ENCODE measurements around the gene SYS1.

Gene SYS1

GRCh38 chr20:45359406-45360148, 3.4 kb upstream of the SYS1 start:
- H3K36me3 Mint-ChIP-seq, result peaks cover 19% of the 10 kb centered on the region
- DNase-seq (ENCODE audit: low spot score in 2 of 2) (no peak), ATAC-seq (no peak)
- no peaks in the 10 kb centered on the region for H3K9me3 Mint-ChIP-seq
- no peak overlapping the region for H3K27ac Mint-ChIP-seq
- peaks cover 46% of the 10 kb centered on the region for H3K4me1 Mint-ChIP-seq
- H3K4me3 Mint-ChIP-seq, result no peak overlapping the region

GRCh38 chr20:45361793-45362192, 1.2 kb upstream of the SYS1 start:
- Mint-ChIP-seq H3K27ac (no peak overlapping the region), H3K9me3 (no peaks in the 10 kb centered on the region), H3K4me1 (peaks cover 46% of the 10 kb centered on the region), H3K36me3 (peaks cover 37% of the 10 kb centered on the region), H3K4me3 (no peak overlapping the region)
- ATAC-seq (no peak), DNase-seq (ENCODE audit: low spot score in 2 of 2) (no peak)

- ATAC-seq (no peak), DNase-seq (ENCODE audit: low spot score in 2 of 2) (no peak)
- peaks cover 57% of the 10 kb centered on the region for H3K36me3 Mint-ChIP-seq
- peak overlapping the region; percentile 84 for H3K4me3 Mint-ChIP-seq
- no peaks in the 10 kb centered on the region for H3K9me3 Mint-ChIP-seq
- peaks cover 59% of the 10 kb centered on the region for H3K4me1 Mint-ChIP-seq
- H3K27ac Mint-ChIP-seq, result peak overlapping the region; percentile 95
These were observed 896 bp downstream of the SYS1 start for GRCh38 chr20:45363611-45364492.

DNA sequence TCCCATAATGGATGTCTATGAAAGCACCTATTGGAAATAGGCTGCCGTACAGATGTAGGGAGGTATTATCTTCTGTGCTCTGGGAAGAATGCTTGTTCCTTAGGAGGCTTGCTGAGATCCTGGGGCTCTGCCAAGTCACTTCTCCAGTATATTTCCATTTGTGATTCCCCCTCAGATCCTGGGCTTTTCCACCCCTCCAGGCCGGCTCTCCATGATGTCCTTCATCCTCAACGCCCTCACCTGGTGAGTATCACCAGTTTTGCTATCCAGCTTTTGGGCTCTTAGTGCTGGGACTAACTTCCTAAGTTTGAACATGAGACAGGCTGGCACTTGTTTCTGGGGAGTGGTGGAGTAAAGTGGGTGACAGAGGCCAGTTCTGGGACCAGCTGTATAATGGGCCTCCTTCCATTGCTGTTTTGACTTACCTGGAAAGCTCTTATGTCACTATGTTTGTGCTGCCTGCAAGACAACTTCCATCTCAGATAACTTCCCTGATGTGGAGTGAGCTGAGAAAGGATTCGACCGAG, 2.6 kb downstream of the SYS1 start:
- H3K4me1 Mint-ChIP-seq, result peaks cover 59% of the 10 kb centered on the region
- no peak for DNase-seq (ENCODE audit: low spot score in 2 of 2)
- H3K27ac Mint-ChIP-seq, result no peak overlapping the region
- peaks cover 64% of the 10 kb centered on the region for H3K36me3 Mint-ChIP-seq
- H3K4me3 Mint-ChIP-seq, result no peak overlapping the region
- no peak for ATAC-seq
- no peaks in the 10 kb centered on the region for H3K9me3 Mint-ChIP-seq

DNA sequence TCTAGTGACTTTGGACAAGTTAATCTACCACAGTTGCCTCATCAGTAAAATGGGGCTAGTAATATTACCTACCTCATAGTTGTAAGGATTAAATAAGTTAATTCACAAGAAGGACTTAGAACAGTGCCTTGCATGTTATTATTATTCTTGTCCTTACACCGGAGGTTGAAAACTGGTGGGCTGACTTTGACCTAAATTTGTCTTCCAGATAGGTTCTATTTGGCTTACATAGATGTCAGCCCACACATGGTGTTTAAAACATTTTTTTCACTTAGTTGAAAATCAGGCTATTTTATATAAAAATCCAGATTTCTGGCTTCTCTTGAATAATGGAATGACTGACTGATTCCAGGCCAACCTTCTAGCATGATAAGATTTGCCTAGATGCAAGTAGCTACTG, 3.2 kb downstream of the SYS1 start:
- DNase-seq (ENCODE audit: low spot score in 2 of 2) (no peak), ATAC-seq (no peak)
- no peak overlapping the region for H3K27ac Mint-ChIP-seq
- H3K4me3 Mint-ChIP-seq, result no peak overlapping the region
- H3K36me3 Mint-ChIP-seq, result peaks cover 71% of the 10 kb centered on the region
- peaks cover 59% of the 10 kb centered on the region for H3K4me1 Mint-ChIP-seq
- H3K9me3 Mint-ChIP-seq, result no peaks in the 10 kb centered on the region

DNA sequence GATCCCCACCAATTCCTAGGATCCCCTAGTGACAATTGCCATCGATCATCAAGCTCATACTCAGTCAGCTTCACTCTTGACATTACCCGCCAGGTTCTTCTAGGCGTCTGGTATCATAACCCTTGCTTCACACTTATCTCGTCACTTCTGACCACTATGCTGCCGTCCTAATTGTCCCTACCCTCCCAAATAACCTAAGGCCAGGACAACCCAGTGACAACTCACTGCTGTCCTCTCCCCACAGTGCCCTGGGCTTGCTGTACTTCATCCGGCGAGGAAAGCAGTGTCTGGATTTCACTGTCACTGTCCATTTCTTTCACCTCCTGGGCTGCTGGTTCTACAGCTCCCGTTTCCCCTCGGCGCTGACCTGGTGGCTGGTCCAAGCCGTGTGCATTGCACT, 3.7 kb downstream of the SYS1 start:
- H3K4me3 Mint-ChIP-seq, result no peak overlapping the region
- peak overlapping the region; percentile 74 for H3K27ac Mint-ChIP-seq
- H3K4me1 Mint-ChIP-seq, result peaks cover 59% of the 10 kb centered on the region

GRCh38 chr20:45367126-45367525, 4.2 kb downstream of the SYS1 start:
- Mint-ChIP-seq H3K4me3 (no peak overlapping the region), H3K27ac (peak overlapping the region; percentile 74), H3K4me1 (peaks cover 60% of the 10 kb centered on the region), H3K9me3 (no peaks in the 10 kb centered on the region), H3K36me3 (peaks cover 73% of the 10 kb centered on the region)
- ATAC-seq, result no peak
- no peak for DNase-seq (ENCODE audit: low spot score in 2 of 2)

More for the DNA sequence above, 3.7 kb downstream of the SYS1 start:
- DNase-seq (ENCODE audit: low spot score in 2 of 2) (no peak), ATAC-seq (no peak)
- peaks cover 72% of the 10 kb centered on the region for H3K36me3 Mint-ChIP-seq
- no peaks in the 10 kb centered on the region for H3K9me3 Mint-ChIP-seq

DNA sequence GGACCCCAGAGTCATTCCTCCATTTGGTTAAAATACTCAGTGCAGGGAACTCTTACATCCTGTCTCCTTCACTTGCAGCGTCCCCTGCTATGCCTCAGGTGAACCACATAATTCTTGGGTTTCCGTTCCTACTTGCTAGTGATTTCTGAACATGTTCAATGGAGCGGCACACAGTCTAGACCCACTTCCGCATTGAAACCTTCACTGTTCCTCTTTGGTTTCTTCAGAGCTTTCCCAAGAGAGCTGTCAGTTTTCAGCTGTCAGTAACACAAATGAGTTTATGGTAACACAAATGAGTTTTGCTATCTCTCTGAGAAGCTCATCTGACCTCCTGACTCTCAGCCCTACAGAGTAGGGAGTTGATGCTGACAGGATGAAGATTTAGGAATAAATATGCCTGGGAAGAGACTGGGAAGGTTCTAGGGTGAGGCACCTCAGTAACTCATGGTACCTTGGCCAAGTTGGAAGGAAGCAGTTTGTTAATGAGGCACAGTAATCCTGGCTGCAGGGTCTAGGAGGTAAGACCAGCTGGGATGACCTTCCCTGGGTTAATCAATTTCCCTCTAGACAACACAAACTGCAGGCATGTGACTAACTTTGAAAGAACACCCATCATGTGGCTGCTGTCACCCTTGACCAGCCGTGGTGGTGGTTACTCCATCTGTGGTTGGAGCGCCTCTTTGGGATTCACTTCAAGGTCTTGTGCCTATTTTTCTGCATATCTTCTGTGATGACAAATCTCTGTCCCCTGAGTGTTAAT, 5.4 kb downstream of the SYS1 start:
- Mint-ChIP-seq H3K4me1 (peaks cover 61% of the 10 kb centered on the region), H3K27ac (peak overlapping the region; percentile 74), H3K36me3 (peaks cover 69% of the 10 kb centered on the region), H3K9me3 (no peaks in the 10 kb centered on the region), H3K4me3 (peak overlapping the region; percentile 45)
- DNase-seq (ENCODE audit: low spot score in 2 of 2) (peak in 1 of 2 donors; percentile 65), ATAC-seq (peak; percentile 76)

DNA sequence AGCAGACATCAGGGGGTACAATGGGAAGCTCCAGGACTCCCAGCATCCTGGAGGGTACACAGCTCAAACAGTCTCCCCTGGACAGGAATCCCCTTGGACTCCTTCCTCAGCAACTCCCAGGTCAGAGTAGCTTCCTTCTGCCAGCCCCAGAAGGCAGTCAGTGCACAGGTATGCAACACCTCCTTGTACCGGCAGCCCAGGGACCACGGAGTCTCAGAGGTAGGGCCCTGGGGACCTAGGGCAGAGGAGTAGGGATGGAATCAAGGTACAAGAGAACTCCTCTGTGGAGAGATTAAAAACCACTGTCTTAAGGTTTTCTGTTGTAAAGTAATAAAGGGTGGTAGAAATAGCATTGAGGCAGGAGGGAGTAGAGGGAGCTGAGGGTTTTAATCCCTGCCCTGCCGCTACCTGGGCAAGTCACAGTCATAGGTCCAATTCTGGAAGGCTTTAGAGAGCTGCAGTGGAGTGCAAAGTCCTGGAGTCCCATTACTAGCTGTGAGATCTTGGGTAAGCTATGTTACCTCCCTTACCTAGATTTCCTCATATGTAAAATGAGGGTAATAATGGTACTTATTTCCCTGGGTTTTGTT, 7.7 kb downstream of the SYS1 start:
- Mint-ChIP-seq H3K4me1 (peaks cover 50% of the 10 kb centered on the region), H3K9me3 (no peaks in the 10 kb centered on the region), H3K27ac (peak overlapping the region; percentile 50), H3K36me3 (peaks cover 62% of the 10 kb centered on the region), H3K4me3 (no peak overlapping the region)
- DNase-seq (ENCODE audit: low spot score in 2 of 2), result no peak
- ATAC-seq, result no peak

DNA sequence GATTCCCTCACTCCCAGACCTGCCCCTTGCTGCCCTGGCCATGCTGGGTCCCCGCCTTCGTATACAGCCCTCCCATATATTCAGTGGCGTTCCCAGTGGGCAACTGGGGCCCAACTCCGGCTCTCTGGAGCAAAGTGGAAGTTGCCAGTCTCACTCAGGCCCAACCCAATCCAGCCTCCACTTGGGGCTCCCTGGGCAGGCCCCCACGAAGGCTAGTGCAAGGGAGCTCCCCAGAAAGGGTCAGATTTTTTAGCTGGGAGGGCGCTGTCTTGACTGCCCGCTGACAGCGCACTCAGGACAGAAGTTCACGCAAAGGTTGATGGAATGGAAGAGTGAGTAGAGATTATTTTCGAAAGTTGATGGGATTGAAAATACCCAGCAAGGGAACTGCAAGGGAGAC, 9.3 kb downstream of the SYS1 start:
- DNase-seq (ENCODE audit: low spot score in 2 of 2) (no peak), ATAC-seq (no peak)
- Mint-ChIP-seq H3K36me3 (peaks cover 47% of the 10 kb centered on the region), H3K4me1 (peaks cover 39% of the 10 kb centered on the region), H3K9me3 (no peaks in the 10 kb centered on the region), H3K27ac (no peak overlapping the region), H3K4me3 (peak overlapping the region; percentile 80)

GRCh38 chr20:45372646-45373352, 9.8 kb downstream of the SYS1 start:
- DNase-seq (ENCODE audit: low spot score in 2 of 2) (no peak), ATAC-seq (no peak)
- H3K4me1 Mint-ChIP-seq, result peaks cover 33% of the 10 kb centered on the region
- peak overlapping the region; percentile 80 for H3K4me3 Mint-ChIP-seq
- peak overlapping the region; percentile 92 for H3K27ac Mint-ChIP-seq
- no peaks in the 10 kb centered on the region for H3K9me3 Mint-ChIP-seq
- H3K36me3 Mint-ChIP-seq, result peaks cover 41% of the 10 kb centered on the region

GRCh38 chr20:45373353-45374100, 10.6 kb downstream of the SYS1 start:
- peak; percentile 94 for ATAC-seq
- H3K4me1 Mint-ChIP-seq, result peaks cover 26% of the 10 kb centered on the region

DNA sequence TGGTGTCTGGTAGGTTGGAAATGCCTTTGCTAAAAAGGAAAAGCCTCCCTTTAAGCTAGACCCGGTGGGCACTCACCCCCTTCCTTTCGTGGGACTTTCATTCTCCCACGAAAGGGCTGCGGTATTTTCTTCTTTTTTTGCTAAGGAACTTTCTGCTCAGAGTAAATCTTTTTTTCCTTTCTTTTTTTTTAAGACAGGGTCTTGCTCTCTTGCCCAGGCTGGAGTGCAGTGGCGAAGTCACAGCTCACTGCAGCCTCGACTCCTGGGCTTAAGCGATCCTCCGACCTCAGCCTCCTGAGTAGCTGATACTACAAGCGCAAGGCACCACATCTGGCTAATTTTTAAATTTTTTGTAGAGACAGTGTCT, 11.1 kb downstream of the SYS1 start:
- peak overlapping the region; percentile 92 for H3K27ac Mint-ChIP-seq
- H3K36me3 Mint-ChIP-seq, result peaks cover 28% of the 10 kb centered on the region
- H3K4me3 Mint-ChIP-seq, result peak overlapping the region; percentile 80
- DNase-seq (ENCODE audit: low spot score in 2 of 2), result no peak
- H3K9me3 Mint-ChIP-seq, result no peaks in the 10 kb centered on the region
- peaks cover 23% of the 10 kb centered on the region for H3K4me1 Mint-ChIP-seq
- no peak for ATAC-seq

More at GRCh38 chr20:45373353-45374100, 10.6 kb downstream of the SYS1 start:
- H3K36me3 Mint-ChIP-seq, result peaks cover 34% of the 10 kb centered on the region
- DNase-seq (ENCODE audit: low spot score in 2 of 2), result peak; percentile 89 to 93
- peak overlapping the region; percentile 80 for H3K4me3 Mint-ChIP-seq
- no peaks in the 10 kb centered on the region for H3K9me3 Mint-ChIP-seq
- peak overlapping the region; percentile 92 for H3K27ac Mint-ChIP-seq

GRCh38 chr20:45374966-45375365, 12.0 kb downstream of the SYS1 start:
- H3K4me3 Mint-ChIP-seq, result no peak overlapping the region

More at GRCh38 chr20:45374966-45375365, 12.0 kb downstream of the SYS1 start:
- H3K36me3 Mint-ChIP-seq, result peaks cover 25% of the 10 kb centered on the region
- no peaks in the 10 kb centered on the region for H3K9me3 Mint-ChIP-seq
- H3K27ac Mint-ChIP-seq, result no peak overlapping the region
- peaks cover 23% of the 10 kb centered on the region for H3K4me1 Mint-ChIP-seq
- no peak for ATAC-seq
- DNase-seq (ENCODE audit: low spot score in 2 of 2), result peak in 1 of 2 donors; percentile 45
